H9 (cell line): Measurements from ENCODE around the gene EXOG. TPM values are rescaled to one million over a fixed set of nuclear protein-coding genes. Genes with fewer than 3 reads are reported as not detected.

ENCODE experiments used
- DNase-seq: peaks from one replicate; pipeline ENCODE4 v3.0.0-alpha.2; 2017
- H2AFZ ChIP-seq: one replicate; pipeline ENCODE4 v1.6.1; 2013; ENCODE audit warnings: mild to moderate bottlenecking, low read length, control low read depth, moderate library complexity
- H2AK5ac ChIP-seq: 2 replicates; pipeline ENCODE4 v1.6.1; 2013; ENCODE audit warnings: low read length, control low read depth, mixed read lengths; ENCODE audit not compliant: insufficient read length
- H2BK120ac ChIP-seq: one replicate; pipeline ENCODE4 v1.6.1; 2013; ENCODE audit warnings: low read depth, mild to moderate bottlenecking, low read length, control low read depth, inconsistent platforms; ENCODE audit not compliant: poor library complexity, severe bottlenecking
- H2BK12ac ChIP-seq: 2 replicates; pipeline ENCODE4 v1.6.1; 2013; ENCODE audit warnings: low read length, control low read depth, mixed read lengths, low read depth; ENCODE audit not compliant: insufficient read length
- H2BK15ac ChIP-seq: 2 replicates; pipeline ENCODE4 v1.6.1; 2013; ENCODE audit warnings: low read depth, low read length, control low read depth
- H2BK20ac ChIP-seq: one replicate; pipeline ENCODE4 v1.6.1; 2013; ENCODE audit warnings: low read depth, mild to moderate bottlenecking, low read length, control low read depth, inconsistent platforms; ENCODE audit not compliant: poor library complexity, severe bottlenecking
- H2BK5ac ChIP-seq: 2 replicates; pipeline ENCODE4 v1.6.1; 2013; ENCODE audit warnings: low read length, control low read depth, mixed read lengths; ENCODE audit not compliant: insufficient read length
- H3K14ac ChIP-seq: 2 replicates; pipeline ENCODE4 v1.6.1; 2013; ENCODE audit warnings: low read length, control low read depth; ENCODE audit not compliant: insufficient read depth
- H3K18ac ChIP-seq: 2 replicates; pipeline ENCODE4 v1.6.1; 2013; ENCODE audit warnings: low read depth, mild to moderate bottlenecking, mixed read lengths, low read length, control low read depth; ENCODE audit not compliant: insufficient read length
- H3K23ac ChIP-seq: 2 replicates; pipeline ENCODE4 v1.6.1; 2013; ENCODE audit warnings: low read length, control low read depth, mixed read lengths, low read depth; ENCODE audit not compliant: insufficient read length
- H3K23me2 ChIP-seq: 2 replicates; pipeline ENCODE4 v1.6.1; 2013; ENCODE audit warnings: low read depth, mild to moderate bottlenecking, mixed read lengths, low read length, control low read depth; ENCODE audit not compliant: insufficient read length, poor library complexity, severe bottlenecking
- H3K27ac ChIP-seq: 2 replicates; pipeline ENCODE4 v1.5.1; 2013; ENCODE audit warnings: low read length, control low read depth, mixed read lengths, low read depth; ENCODE audit not compliant: insufficient read length
- H3K27me3 ChIP-seq: 2 replicates; pipeline ENCODE4 v1.6.1; 2013; ENCODE audit warnings: low read length, control low read depth, inconsistent platforms; ENCODE audit not compliant: insufficient read depth
- H3K4ac ChIP-seq: 2 replicates; pipeline ENCODE4 v1.6.1; 2013; ENCODE audit warnings: low read depth, mild to moderate bottlenecking, control low read depth, inconsistent platforms, low read length, moderate library complexity
- H3K4me1 ChIP-seq: 2 replicates; pipeline ENCODE4 v1.6.1; 2013; ENCODE audit warnings: low read length, control low read depth, inconsistent platforms; ENCODE audit not compliant: insufficient read depth
- H3K4me2 ChIP-seq: 2 replicates; pipeline ENCODE4 v1.6.1; 2013; ENCODE audit warnings: low read length, control low read depth, mixed read lengths; ENCODE audit not compliant: insufficient read length, insufficient read depth
- H3K56ac ChIP-seq: 2 replicates; pipeline ENCODE4 v1.6.1; 2013; ENCODE audit warnings: low read depth, mild to moderate bottlenecking, mixed read lengths, low read length, control low read depth; ENCODE audit not compliant: insufficient read length
- H3K79me1 ChIP-seq: 2 replicates; pipeline ENCODE4 v1.6.1; 2013; ENCODE audit warnings: low read depth, mild to moderate bottlenecking, moderate library complexity, low read length, control low read depth, inconsistent platforms; ENCODE audit not compliant: insufficient read depth, poor library complexity, severe bottlenecking
- H3K79me2 ChIP-seq: 2 replicates; pipeline ENCODE4 v1.6.1; 2013; ENCODE audit warnings: low read length, control low read depth, inconsistent platforms; ENCODE audit not compliant: insufficient read depth
- H3K9ac ChIP-seq: 2 replicates; pipeline ENCODE4 v1.6.1; 2013; ENCODE audit warnings: low read length, control low read depth, mixed read lengths; ENCODE audit not compliant: insufficient read length; ENCODE audit errors: extremely low read depth
- H3K9me3 ChIP-seq: one replicate; pipeline ENCODE4 v1.6.1; 2013; ENCODE audit warnings: low read depth, low read length, inconsistent platforms; ENCODE audit not compliant: control insufficient read depth
- H3T11ph ChIP-seq: one replicate; pipeline ENCODE4 v1.6.1; 2013; ENCODE audit warnings: mild to moderate bottlenecking, low read length, control low read depth, inconsistent platforms
- H4K20me1 ChIP-seq: one replicate; pipeline ENCODE4 v1.6.1; 2013; ENCODE audit not compliant: control insufficient read depth, insufficient read length, insufficient read depth
- H4K5ac ChIP-seq: 2 replicates; pipeline ENCODE4 v1.6.1; 2013; ENCODE audit warnings: low read depth, mild to moderate bottlenecking, mixed read lengths, low read length, control low read depth; ENCODE audit not compliant: insufficient read length
- H4K8ac ChIP-seq: replicated peaks from 2 replicates; pipeline ENCODE4 v1.6.1; 2013; ENCODE audit warnings: low read length, control low read depth, mixed read lengths, low read depth; ENCODE audit not compliant: insufficient read length
- H4K91ac ChIP-seq: 2 replicates; pipeline ENCODE4 v1.6.1; 2013; ENCODE audit warnings: low read depth, mild to moderate bottlenecking, moderate library complexity, mixed read lengths, low read length, control low read depth; ENCODE audit not compliant: insufficient read length
- H3K27ac Mint-ChIP-seq, 3 experiments: 2 replicates in 2 of 3; 3 replicates in 1 of 3; pipeline ENCODE4 v1.8.0; 2020 to 2021; ENCODE audit warnings: mixed read lengths in 3 of 3, mild to moderate bottlenecking in 1 of 3, moderate library complexity in 1 of 3
- H3K27me3 Mint-ChIP-seq: 2 replicates; pipeline ENCODE4 v1.8.0; 2021; ENCODE audit warnings: low read depth, mild to moderate bottlenecking, moderate library complexity, mixed read lengths
- H3K36me3 Mint-ChIP-seq, 3 experiments: 2 replicates in 2 of 3; 3 replicates in 1 of 3; pipeline ENCODE4 v1.8.0; 2020 to 2021; ENCODE audit warnings: low read depth in 3 of 3, mixed read lengths in 3 of 3; ENCODE audit not compliant: insufficient read depth in 1 of 3
- H3K4me1 Mint-ChIP-seq, 2 experiments: 2 replicates each; pipeline ENCODE4 v1.8.0; 2020; ENCODE audit warnings: mixed read lengths in 2 of 2
- H3K4me3 Mint-ChIP-seq, 2 experiments: 2 replicates in 1 of 2; 3 replicates in 1 of 2; pipeline ENCODE4 v1.8.0; 2020 to 2021; ENCODE audit warnings: mild to moderate bottlenecking in 2 of 2, mixed read lengths in 2 of 2, moderate library complexity in 1 of 2
- H3K9me3 Mint-ChIP-seq, 2 experiments: 2 replicates in 1 of 2; 3 replicates in 1 of 2; pipeline ENCODE4 v1.8.0; 2020; ENCODE audit warnings: mild to moderate bottlenecking in 2 of 2, mixed read lengths in 2 of 2, moderate library complexity in 1 of 2
- WGBS: extraction: QIAGEN DNeasy Blood & Tissue Kit; methylation state at CpG from one replicate; pipeline ENCODE4 v1.1.7; 2013; ENCODE audit warnings: missing lambda C conversion rate, low lambda C conversion rate, mixed read lengths; ENCODE audit not compliant: insufficient read length; ENCODE audit errors: extremely low coverage; 5-methylcytosine and 5-hydroxymethylcytosine counted together
- total RNA-seq: library from RNA; stranded (reverse); gene quantifications from 2 replicates; pipeline ENCODE4 v1.2.1, GENCODE V29; 2021
- TF ChIP-seq, protein P1 (sequence below): fragments of 200-600 bp; sonication (generic); conservative IDR thresholded peaks from 3 replicates; pipeline ENCODE4 v1.8.0; 2021; ENCODE audit warnings: antibody characterized with exemption, mild to moderate bottlenecking

Gene EXOG
- total RNA-seq, 1 experiment from 2014 or later: 14.1 TPM

DNA sequence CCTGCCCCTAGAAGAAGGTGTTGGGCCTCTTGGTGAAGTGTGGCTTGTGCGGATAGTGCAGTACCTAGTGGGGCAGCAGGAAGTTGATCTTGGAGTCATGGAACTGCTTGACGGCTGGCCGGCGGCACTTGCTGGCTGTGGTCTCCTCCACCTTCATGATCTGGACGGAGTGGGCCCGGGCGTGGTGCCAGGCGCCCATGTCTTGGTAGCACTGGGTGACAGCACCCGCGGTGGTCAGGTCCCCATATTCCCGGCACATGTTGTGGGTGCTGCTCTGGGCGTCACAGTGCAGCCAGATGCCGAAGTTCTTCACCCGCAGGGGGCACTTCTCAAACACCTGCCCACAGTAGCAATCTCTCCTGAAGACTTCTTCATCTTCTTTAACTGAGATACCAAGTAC, 30.7 kb downstream of the EXOG start:
- Histone ChIP-seq H3K79me2 (no peaks in the 10 kb centered on the region), H3K79me1 (no peaks in the 10 kb centered on the region), H2AFZ (no peak overlapping the region), H2BK12ac (no peak overlapping the region), H3K14ac (no peak overlapping the region), H3K27me3 (no peaks in the 10 kb centered on the region), H3T11ph (no peak overlapping the region), H3K27ac (no peak overlapping the region), H3K23me2 (no peaks in the 10 kb centered on the region), H2AK5ac (no peak overlapping the region), H4K8ac (no peak overlapping the region), H4K20me1 (no peaks in the 10 kb centered on the region), H3K18ac (no peak overlapping the region), H2BK5ac (no peak overlapping the region), H3K4ac (no peak overlapping the region), H4K91ac (no peak overlapping the region), H3K4me2 (no peak overlapping the region), H2BK20ac (no peak overlapping the region), H3K4me1 (no peaks in the 10 kb centered on the region), H2BK15ac (no peak overlapping the region), H3K23ac (no peak overlapping the region), H4K5ac (no peak overlapping the region), H2BK120ac (no peak overlapping the region), H3K9me3 (no peaks in the 10 kb centered on the region), H3K56ac (no peak overlapping the region), H3K9ac (no peak overlapping the region)
- Mint-ChIP-seq H3K27me3 (no peaks in the 10 kb centered on the region), H3K4me1 (peaks cover 7 to 8% of the 10 kb centered on the region in 2 experiments), H3K9me3 (no peaks in the 10 kb centered on the region), H3K27ac (no peak overlapping the region; a peak in 2 of 7 replicates), H3K36me3 (peaks cover 19 to 51% (median 26%) of the 10 kb centered on the region in 3 experiments), H3K4me3 (no peak overlapping the region)
- DNase-seq: no peak
- TF ChIP-seq, protein P1, sequence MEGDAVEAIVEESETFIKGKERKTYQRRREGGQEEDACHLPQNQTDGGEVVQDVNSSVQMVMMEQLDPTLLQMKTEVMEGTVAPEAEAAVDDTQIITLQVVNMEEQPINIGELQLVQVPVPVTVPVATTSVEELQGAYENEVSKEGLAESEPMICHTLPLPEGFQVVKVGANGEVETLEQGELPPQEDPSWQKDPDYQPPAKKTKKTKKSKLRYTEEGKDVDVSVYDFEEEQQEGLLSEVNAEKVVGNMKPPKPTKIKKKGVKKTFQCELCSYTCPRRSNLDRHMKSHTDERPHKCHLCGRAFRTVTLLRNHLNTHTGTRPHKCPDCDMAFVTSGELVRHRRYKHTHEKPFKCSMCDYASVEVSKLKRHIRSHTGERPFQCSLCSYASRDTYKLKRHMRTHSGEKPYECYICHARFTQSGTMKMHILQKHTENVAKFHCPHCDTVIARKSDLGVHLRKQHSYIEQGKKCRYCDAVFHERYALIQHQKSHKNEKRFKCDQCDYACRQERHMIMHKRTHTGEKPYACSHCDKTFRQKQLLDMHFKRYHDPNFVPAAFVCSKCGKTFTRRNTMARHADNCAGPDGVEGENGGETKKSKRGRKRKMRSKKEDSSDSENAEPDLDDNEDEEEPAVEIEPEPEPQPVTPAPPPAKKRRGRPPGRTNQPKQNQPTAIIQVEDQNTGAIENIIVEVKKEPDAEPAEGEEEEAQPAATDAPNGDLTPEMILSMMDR: no peak
- no CpG with 5 or more reads among the region's 14 CpGs for WGBS
